ENCODE measurements around the gene UST. TPM values are rescaled to one million over a fixed set of nuclear protein-coding genes. Genes with fewer than 3 reads are reported as not detected.

The UST gene
- total and polyA plus RNA-seq, 2 of the 8 experiments (the other 6 are each of a cell fraction or from before 2014, with no cell fraction given), result 13.5 to 34.5 TPM

- POLR2A ChIA-PET (ENCODE audit: partially characterized antibody), result interaction anchor here (1.9 kb wide), 1 partner anchor 11 kb away, joined by 5 read pairs; no protein-coding TSS in a partner anchor
- TF ChIP-seq BACH1 (IDR thresholded peaks at IDR 0.05; ENCODE audit: low read length), result no peak
- TF ChIP-seq E2F6 (IDR thresholded peaks at IDR 0.05), result no peak
- TF ChIP-seq CREB1 (IDR thresholded peaks at IDR 0.05), result no peak
- no peak for TF ChIP-seq EGR1 (IDR thresholded peaks at IDR 0.05; ENCODE audit: borderline replicate concordance, low read depth, low read length)
- no peak for TF ChIP-seq ATF2 (IDR thresholded peaks at IDR 0.05; ENCODE audit: low read length)
- no peak for TF ChIP-seq RFX5 (IDR thresholded peaks at IDR 0.05; ENCODE audit: borderline replicate concordance, low read depth, low read length)
- TF ChIP-seq CTBP2 (IDR thresholded peaks at IDR 0.05; ENCODE audit: borderline replicate concordance, insufficient read depth, insufficient read length, low read length), result no peak
- TF ChIP-seq POLR2A (IDR thresholded peaks at IDR 0.05; ENCODE audit: control extremely low read depth in 1 of 2, low read depth in 2 of 2, low read length in 2 of 2), result no peak
- TF ChIP-seq, protein P1, sequence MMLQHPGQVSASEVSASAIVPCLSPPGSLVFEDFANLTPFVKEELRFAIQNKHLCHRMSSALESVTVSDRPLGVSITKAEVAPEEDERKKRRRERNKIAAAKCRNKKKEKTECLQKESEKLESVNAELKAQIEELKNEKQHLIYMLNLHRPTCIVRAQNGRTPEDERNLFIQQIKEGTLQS (IDR thresholded peaks at IDR 0.05; ENCODE audit: insufficient read depth, low read depth, low read length), result no peak
- TF ChIP-seq RXRA (IDR thresholded peaks at IDR 0.05; ENCODE audit: insufficient read depth, low read depth, low read length), result no peak
These were observed 314.3 kb downstream of the UST start for GRCh38 chr6:149060985-149061760.

More at GRCh38 chr6:149060985-149061760, 314.3 kb downstream of the UST start:
- Histone ChIP-seq H3K56ac (replicated peaks; ENCODE audit: insufficient read length, low read depth, low read length) (no peak overlapping the region), H2BK15ac (ENCODE audit: low read length) (no peak overlapping the region), H3K9ac (replicated peaks in 1 of 4; ENCODE audit: extremely low read depth in 1 of 4, low read depth in 3 of 4, low read length in 3 of 4) (no peak overlapping the region), H3K23me2 (ENCODE audit: low read depth, low read length) (no peaks in the 10 kb centered on the region; the same call in 1 of the 2 replicates), H3K4me2 (ENCODE audit: insufficient read depth in 1 of 2, low read depth in 2 of 2, low read length in 2 of 2) (no peak overlapping the region), H3K23ac (ENCODE audit: insufficient read length) (no peak overlapping the region), H3K79me2 (ENCODE audit: control insufficient read depth in 1 of 2, insufficient read depth in 2 of 2, low read length in 2 of 2) (no peaks in the 10 kb centered on the region), H2AFZ (ENCODE audit: low read length) (no peak overlapping the region), H2AK5ac (ENCODE audit: low read depth, low read length) (no peak overlapping the region), H2BK20ac (ENCODE audit: low read length) (no peak overlapping the region), H3K14ac (ENCODE audit: insufficient read length) (no peak overlapping the region), H3K4me3 (ENCODE audit: extremely low read depth in 1 of 4, insufficient read depth in 2 of 4, low read depth in 3 of 4, low read length in 4 of 4) (no peak overlapping the region), H4K8ac (ENCODE audit: extremely low read depth, insufficient read depth, low read length) (no peak overlapping the region), H3K4me1 (replicated peaks in 1 of 4; ENCODE audit: control insufficient read depth in 3 of 4, insufficient read depth in 4 of 4, low read length in 3 of 4) (peaks cover 0 to 2% (median 0%) of the 10 kb centered on the region in 4 experiments; a peak in 1 of 7 replicates), H4K91ac (replicated peaks; ENCODE audit: insufficient read length, low read length) (no peak overlapping the region), H2BK12ac (ENCODE audit: low read depth, low read length) (no peak overlapping the region), H3K27ac (ENCODE audit: low read depth, low read length) (no peak overlapping the region), H3K36me3 (ENCODE audit: control insufficient read depth in 2 of 4, insufficient read depth in 4 of 4, low read length in 3 of 4) (no peaks in the 10 kb centered on the region), H3K4ac (replicated peaks; ENCODE audit: insufficient read length, low read depth, low read length) (no peak overlapping the region), H4K20me1 (replicated peaks in 1 of 2; ENCODE audit: control insufficient read depth in 1 of 2, insufficient read depth in 2 of 2, low read length in 2 of 2) (no peaks in the 10 kb centered on the region), H3K18ac (ENCODE audit: extremely low read depth, low read length) (no peak overlapping the region), H2BK5ac (ENCODE audit: low read depth, low read length) (no peak overlapping the region), H3K79me1 (ENCODE audit: low read depth, low read length) (no peaks in the 10 kb centered on the region), H3K9me3 (ENCODE audit: insufficient read depth in 2 of 2, low read depth in 1 of 2, low read length in 1 of 2) (no peaks in the 10 kb centered on the region), H3K27me3 (replicated peaks in 1 of 4; ENCODE audit: control insufficient read depth in 3 of 4, extremely low read depth in 1 of 4, insufficient read depth in 3 of 4, low read length in 3 of 4) (no peaks in the 10 kb centered on the region), H4K5ac (ENCODE audit: insufficient read length, low read depth, low read length) (no peak overlapping the region), H2BK120ac (replicated peaks; ENCODE audit: low read depth, low read length) (no peak overlapping the region)
- no peak for DNase-seq (ENCODE audit: low read depth in 1 of 2, low spot score in 2 of 2)
- no peak for FAIRE-seq
- WGBS, 2 experiments (ENCODE audit: extremely low coverage in 1 of 2, insufficient coverage in 1 of 2, insufficient read length in 1 of 2, insufficient replicate concordance in 2 of 2, low coverage in 1 of 2, low lambda C conversion rate in 2 of 2, missing lambda C conversion rate in 1 of 2), result 90% methylated on average over 10 of the region's 12 CpGs; no CpG with 5 or more reads in 1 of the 2 experiments
- CTCF ChIA-PET (ENCODE audit: partially characterized antibody), result interaction anchor here (1.3 to 2.0 kb wide), 3 partner anchors 15 to 35 kb away, joined by 5 to 7 read pairs (median 5); no protein-coding TSS in a partner anchor

All from H1 (cell line).